HFF-Myc (cell line): Measurements from ENCODE around the gene LRRK2.

Experiments used
- DNase-seq: peaks from one replicate; pipeline ENCODE4 v3.0.0-alpha.2; 2011; ENCODE audit warnings: low read depth; ENCODE audit errors: extremely low read depth
- H3K4me3 ChIP-seq: replicated peaks from 2 replicates; pipeline ENCODE4 v1.5.1; 2011; ENCODE audit warnings: low read depth, mild to moderate bottlenecking, control low read depth, low read length
- CTCF ChIP-seq: IDR thresholded peaks from 2 replicates; pipeline ENCODE4 v1.5.1; 2012; ENCODE audit warnings: mild to moderate bottlenecking, low read depth, low read length, control low read depth; ENCODE audit errors: missing control alignments

The LRRK2 gene

GRCh38 chr12:40281791-40282364, 57.1 kb downstream of the LRRK2 start:
- no peak for DNase-seq
- no peak overlapping the region for H3K4me3 ChIP-seq
- no peak for TF ChIP-seq CTCF

- H3K4me3 ChIP-seq, result no peak overlapping the region
- no peak for TF ChIP-seq CTCF
- no peak for DNase-seq
Measured at GRCh38 chr12:40286583-40286982, 61.8 kb downstream of the LRRK2 start.

- no peak for DNase-seq
- no peak overlapping the region for H3K4me3 ChIP-seq
- TF ChIP-seq CTCF, result no peak
Measured at GRCh38 chr12:40287369-40287975, 62.7 kb downstream of the LRRK2 start.

GRCh38 chr12:40292788-40293429, 68.1 kb downstream of the LRRK2 start:
- DNase-seq, result no peak
- TF ChIP-seq CTCF, result no peak
- no peak overlapping the region for H3K4me3 ChIP-seq

- no peak for DNase-seq
- H3K4me3 ChIP-seq, result no peak overlapping the region
- TF ChIP-seq CTCF, result no peak
Measured at GRCh38 chr12:40298341-40298740, 73.5 kb downstream of the LRRK2 start.

- TF ChIP-seq CTCF, result no peak
Measured at GRCh38 chr12:40300490-40300889, 75.7 kb downstream of the LRRK2 start.

More at GRCh38 chr12:40300490-40300889, 75.7 kb downstream of the LRRK2 start:
- no peak overlapping the region for H3K4me3 ChIP-seq
- DNase-seq, result no peak
